HG02840 (cell line): ENCODE measurements around the gene CREBL2.
"Not testable (repeated sequence)": the region's sequence is repeated elsewhere in the genome, so short reads cannot be mapped to it uniquely, and the experiment has no call there.

Source experiments
- ATAC-seq: cut with Tn5 transposase; IDR thresholded peaks from one replicate; pipeline ENCODE4 v1.9.1; 2021; ENCODE audit warnings: mild to moderate bottlenecking, moderate library complexity, moderate number of reproducible peaks; ENCODE audit not compliant: unreplicated experiment, low FRiP score

Gene CREBL2

DNA sequence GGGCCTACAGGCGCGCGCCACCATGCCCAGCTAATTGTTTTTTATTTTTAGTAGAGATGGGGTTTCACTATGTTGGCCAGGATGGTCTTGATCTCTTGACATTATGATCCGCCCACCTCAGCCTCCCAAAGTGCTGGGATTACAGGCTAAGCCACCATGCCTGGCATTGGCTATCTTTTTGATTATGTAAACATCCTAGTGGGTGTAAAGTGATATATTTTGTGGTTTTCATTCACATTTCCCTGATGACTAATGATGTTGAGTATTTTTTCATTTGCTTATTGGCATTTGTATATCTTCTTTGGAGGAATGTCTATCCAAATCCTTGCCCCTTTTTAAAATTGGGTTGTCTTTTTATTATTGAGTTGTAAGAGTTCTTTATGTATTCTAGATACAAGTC lies 16.3 kb downstream of the CREBL2 start:
- no peak for ATAC-seq

DNA sequence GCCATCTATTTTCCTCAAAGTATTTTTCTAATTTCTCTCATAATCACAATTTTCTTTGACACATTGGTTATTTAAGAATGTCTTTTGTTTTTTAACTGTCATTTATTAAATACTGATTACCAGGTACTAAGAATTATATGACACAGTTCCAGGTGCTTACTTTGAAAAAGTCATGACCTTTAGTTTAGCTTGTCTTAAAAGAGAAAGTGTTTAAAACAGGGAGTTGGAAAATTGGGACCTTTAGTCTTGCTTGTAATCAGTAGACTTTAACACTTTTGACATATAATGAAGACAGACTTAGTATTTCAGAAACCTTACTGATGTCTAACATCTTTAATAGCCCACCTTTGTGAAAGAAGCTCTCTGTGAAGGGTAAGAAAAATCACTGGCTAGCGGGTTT lies 19.2 kb downstream of the CREBL2 start:
- ATAC-seq, result no peak

GRCh38 chr12:12635651-12636050 lies 24.0 kb downstream of the CREBL2 start:
- ATAC-seq, result no peak

DNA sequence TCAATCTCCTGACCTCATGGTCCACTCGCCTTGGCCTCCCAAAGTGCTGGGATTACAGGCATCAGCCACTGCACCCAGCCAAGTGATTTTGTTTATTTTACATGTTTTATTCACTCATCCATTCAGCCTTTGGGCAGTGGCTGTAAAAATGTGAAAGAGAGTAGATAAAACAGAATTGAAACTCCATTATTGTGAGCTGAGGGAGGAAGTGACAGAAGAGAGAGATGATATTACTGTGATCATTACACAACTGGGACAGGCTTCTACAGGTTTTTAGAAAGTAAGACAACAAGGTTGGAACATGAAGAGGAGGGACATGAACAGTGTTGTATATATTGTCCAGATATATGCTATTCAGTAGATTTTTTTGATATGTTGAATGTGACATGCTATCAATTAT lies 25.0 kb downstream of the CREBL2 start:
- ATAC-seq, result no peak

GRCh38 chr12:12639995-12640394 lies 28.3 kb downstream of the CREBL2 start:
- not testable (repeated sequence) for ATAC-seq

GRCh38 chr12:12641650-12642049 lies 30.0 kb downstream of the CREBL2 start:
- ATAC-seq, result no peak

DNA sequence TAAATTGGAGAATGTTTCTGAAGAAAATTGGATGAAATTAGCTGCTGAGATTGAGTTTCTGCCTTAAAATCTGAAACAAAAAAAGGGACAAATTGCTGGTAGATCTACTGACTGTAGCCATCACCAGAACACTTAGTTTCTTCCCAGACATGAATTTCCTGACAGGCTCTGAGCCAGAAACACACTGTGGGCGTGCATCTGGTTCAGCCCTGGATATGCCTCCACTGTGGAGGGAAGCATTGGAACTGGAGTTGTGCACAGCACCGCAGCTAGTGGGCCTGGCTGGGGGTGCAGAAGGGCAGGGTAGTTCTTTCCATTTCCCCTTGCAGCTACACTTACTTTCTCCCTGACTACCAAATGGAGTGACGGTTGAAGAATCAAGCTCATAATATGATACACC lies 31.2 kb downstream of the CREBL2 start:
- no peak for ATAC-seq

DNA sequence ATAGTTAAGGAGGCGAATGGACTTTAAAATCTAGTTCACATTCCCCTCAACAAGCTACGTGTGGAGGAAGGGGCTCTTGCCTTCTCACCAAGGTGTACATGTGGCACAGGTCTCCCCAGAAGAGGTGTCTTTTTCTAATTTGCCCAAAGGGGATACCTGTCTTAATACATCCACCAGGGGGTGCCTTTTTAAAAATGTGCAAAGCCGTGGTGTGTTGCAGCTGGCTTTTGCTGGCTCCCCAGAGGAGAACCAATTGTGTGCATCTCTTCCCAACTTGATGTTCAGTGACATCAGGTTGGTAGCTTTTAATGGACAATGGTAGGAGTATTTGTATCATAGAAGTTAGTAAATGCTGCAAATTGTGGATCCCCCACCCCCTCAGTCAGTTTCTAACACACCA lies 33.8 kb downstream of the CREBL2 start:
- no peak for ATAC-seq

- not testable (repeated sequence) for ATAC-seq
Measured at GRCh38 chr12:12645968-12646367, 34.3 kb downstream of the CREBL2 start.

GRCh38 chr12:12646483-12647072 lies 34.9 kb downstream of the CREBL2 start:
- ATAC-seq, result no peak

- ATAC-seq, result no peak
Measured at GRCh38 chr12:12648284-12648683, 36.6 kb downstream of the CREBL2 start.

- no peak for ATAC-seq
Measured at GRCh38 chr12:12648951-12649650, 37.4 kb downstream of the CREBL2 start.

DNA sequence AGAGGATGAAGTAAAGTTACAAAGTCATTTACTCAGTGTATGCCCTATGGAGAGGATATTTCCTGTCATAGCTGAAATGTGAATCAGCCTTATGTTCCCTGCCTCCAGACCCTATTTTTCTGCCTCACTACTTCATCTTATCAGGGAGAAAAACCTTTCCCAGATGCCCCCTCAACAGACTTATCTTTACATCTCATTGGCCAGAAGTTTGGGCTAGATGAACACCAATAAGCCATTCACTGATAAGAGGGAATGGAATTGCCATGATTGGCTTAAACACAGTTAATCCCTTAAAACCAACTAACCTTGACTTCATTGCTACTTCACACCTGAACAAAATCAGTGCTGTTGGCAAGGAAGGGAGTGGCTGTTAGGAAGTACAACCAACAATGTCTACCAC lies 40.1 kb downstream of the CREBL2 start:
- no peak for ATAC-seq

DNA sequence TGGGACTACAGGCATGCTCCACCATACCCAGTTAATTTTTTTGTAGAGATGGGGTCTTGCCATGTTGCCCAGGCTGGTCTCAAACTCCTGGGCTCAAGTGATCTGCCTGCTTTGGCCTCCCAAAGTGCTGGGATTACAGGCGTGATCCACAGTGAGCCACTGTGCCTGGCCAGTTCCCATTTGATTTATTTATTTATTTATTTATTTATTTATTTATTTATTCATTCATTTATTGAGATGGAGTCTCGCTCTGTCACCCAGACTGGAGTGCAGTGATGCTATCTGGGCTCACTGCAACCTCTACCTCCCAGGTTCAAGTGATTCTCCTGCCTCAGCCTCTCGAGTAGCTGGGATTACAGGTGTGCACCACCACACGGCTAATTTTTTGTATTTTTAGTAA lies 41.0 kb downstream of the CREBL2 start:
- not testable (repeated sequence) for ATAC-seq

DNA sequence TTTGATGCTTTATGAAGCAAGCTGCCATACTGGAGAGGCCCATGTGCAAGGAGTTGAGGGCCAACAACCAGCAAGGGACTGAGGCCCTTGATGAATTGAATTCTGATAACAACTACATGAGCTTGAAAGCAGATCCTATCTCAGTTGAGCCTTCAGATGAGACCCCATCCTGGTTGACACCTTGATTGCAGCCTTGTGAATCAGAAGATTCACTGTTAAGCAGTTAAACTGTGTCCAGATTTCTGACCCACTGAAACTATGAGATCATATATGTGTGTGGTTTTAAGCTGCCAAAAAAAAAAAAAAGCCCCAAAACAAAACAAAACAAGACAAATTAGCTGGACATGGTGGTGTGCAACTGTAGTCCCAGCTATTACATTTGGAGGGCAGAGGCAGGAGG lies 42.2 kb downstream of the CREBL2 start:
- no peak for ATAC-seq

DNA sequence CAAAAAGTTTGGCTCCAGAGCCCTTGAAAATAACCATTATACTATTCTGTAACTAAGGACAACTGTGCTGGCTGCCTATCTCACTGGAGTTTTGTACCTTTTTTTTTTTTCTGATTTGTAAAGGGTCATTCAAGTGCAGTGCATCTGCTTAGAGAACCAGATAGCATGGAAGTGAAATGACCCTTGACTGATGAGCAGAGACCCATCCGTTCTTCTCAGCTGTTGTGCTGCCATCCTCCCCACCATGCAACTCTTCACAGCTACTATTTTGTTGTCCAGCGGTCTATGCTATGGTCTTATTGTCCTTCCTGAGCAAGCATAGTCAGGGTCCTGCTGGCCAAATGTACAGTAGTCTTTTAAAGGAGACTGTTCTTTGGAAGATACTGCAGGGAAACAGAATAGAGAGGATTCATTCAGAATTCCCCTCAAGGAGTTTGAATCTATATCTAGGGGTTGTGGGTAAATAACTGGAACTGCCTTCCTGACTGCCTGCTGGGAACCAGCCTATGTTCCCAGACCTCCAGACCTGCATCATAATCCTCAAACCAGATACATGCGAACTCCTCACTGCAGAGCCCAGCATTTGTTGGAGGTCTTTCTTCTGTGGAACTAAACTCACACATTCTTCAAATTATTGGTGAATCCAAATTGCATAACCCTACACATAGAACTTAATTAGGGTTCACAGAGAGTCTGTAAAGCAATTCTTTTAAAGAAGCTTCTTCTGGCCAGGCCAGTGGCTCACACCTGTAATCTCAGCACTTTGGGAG lies 43.2 kb downstream of the CREBL2 start:
- ATAC-seq, result no peak

- no peak for ATAC-seq
Measured at GRCh38 chr12:12660201-12660600, 48.5 kb downstream of the CREBL2 start.

DNA sequence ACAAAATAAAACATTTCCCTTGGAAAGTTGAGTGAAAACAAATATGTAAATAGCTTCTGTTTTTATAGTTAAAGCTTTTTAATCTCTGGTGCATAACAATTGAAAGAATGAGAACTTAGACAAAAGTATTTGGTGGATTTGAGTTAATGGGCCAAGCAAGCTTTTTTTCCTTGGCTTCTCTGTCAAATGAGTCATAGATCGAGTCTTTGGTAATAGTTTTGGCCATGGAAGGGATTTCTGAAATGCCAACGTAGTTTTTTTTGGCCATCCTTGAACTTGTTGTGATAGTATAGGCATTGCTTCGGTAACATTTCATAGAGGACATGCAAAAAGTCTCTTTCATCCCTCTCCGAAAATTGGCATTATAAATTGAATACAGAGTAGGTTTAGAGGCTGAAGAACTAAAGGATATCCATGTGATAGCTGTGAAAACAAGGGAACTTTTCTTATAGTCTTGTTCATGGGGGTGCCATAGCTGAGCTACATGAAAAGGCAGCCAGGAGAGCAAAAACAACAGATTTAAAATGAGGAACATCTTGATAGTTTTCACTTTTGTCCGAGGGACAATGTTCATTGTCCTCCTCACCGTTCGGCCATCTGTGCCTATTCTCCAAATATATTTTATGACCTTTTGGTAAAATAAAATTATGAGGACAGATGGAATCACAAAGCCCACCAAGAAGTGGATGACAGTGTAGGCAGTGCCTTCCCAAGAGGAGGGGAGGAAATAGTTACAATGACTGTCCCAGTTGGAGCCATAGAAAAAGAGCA lies 49.6 kb downstream of the CREBL2 start:
- no peak for ATAC-seq

GRCh38 chr12:12663644-12664294 lies 52.1 kb downstream of the CREBL2 start:
- no peak for ATAC-seq

GRCh38 chr12:12665194-12665593 lies 53.5 kb downstream of the CREBL2 start:
- no peak for ATAC-seq
